Measurements from ENCODE around the gene FGF2.
"Not testable (repeated sequence)": the region's sequence is repeated elsewhere in the genome, so short reads cannot be mapped to it uniquely, and the experiment has no call there.

Gene FGF2

DNA sequence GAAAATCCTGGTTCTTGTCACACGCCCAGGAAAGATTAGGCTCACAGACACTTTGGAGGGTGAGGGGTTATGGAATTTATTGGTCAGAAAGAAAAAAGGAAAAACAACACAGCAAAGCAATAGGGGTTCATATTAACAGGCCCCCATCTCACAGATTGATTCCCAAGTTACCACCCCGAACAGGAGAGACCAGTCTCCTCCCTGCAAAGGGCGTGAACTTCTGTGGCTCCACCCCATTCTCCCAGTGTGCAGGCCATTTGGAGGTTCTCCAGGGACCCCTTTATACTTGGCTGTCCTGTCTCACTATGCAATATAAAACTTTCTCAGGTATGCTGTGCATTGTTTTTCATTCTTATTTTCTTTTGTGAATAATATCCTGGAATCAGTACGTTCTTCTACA, 7.4 kb downstream of the FGF2 start:
- H3K4me3 ChIP-seq (ENCODE audit: low read depth, low read length) = no peak overlapping the region
- no peak for TF ChIP-seq CTCF (IDR thresholded peaks at IDR 0.05; ENCODE audit: low read depth, low read length)

- H3K4me3 ChIP-seq (ENCODE audit: low read depth, low read length) = no peak overlapping the region
- TF ChIP-seq CTCF (IDR thresholded peaks at IDR 0.05; ENCODE audit: low read depth, low read length) = no peak
These were observed 10.3 kb downstream of the FGF2 start for GRCh38 chr4:122836941-122837340.

DNA sequence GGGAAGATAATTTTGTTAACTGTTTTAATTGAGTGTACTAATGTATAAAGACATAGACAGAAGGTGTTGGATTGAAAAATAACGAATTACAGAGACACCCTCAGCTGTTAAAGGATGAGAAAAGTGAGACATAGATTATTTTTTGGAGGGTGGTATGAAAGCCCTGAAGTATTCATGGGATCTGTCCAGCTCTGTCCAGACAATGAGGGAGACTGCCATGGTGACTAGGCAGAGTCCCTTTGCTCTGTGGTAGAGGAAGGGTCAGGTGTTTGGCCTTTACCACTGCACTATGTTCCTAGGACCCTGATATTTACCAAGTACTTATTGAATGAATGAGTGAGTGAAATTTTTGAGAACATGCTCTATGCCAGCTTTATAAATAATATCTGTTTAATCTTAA, 11.4 kb downstream of the FGF2 start:
- no peak for TF ChIP-seq CTCF (IDR thresholded peaks at IDR 0.05; ENCODE audit: low read depth, low read length)
- H3K4me3 ChIP-seq (ENCODE audit: low read depth, low read length) = no peak overlapping the region

DNA sequence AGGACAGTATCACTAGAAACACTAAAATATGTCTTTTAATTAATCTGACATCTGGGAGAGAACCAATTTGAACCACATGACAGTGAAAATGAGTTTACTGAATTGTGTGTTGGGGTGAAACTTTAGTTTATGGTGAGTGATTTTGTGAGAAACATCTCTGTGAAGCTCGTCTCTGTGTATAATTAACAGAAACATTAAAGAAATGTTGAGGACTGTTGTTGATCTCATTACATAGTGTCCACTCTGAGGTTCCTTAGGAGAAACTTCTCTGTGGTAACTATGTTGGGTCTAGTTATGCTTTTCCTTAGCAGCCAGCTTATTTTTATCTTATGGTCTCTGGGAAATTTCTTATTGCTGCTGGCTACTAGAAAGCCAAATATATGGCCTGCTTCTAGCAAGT, 15.8 kb downstream of the FGF2 start:
- H3K4me3 ChIP-seq (ENCODE audit: low read depth, low read length) = no peak overlapping the region
- no peak for TF ChIP-seq CTCF (IDR thresholded peaks at IDR 0.05; ENCODE audit: low read depth, low read length)

DNA sequence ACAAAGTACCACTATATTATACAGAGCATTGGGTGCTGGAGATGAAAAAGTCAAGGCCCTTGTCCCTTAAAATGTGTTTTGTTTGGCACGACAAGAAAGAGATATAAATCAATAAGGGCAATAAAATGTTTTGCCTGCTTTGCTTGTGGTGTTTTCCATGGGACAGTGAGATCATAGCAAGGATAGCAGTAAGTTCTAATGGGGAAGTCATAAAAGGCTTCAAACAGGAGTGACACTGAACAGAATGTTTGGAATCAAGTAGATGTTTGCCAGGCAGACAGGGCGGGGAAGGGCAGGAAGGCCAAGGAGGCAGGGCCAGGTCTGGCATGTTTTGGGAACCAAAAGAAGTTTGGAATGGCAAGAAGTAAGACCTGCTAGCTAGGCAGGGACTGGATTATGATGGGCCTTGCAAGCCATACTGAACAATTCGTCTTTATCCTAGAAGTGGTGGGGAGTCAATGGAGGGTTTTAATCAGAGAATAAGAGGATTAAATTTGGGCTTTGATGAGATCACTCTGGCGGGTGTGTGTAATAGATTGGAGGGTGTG, 16.4 kb downstream of the FGF2 start:
- no peak overlapping the region for H3K4me3 ChIP-seq (ENCODE audit: low read depth, low read length)
- no peak for TF ChIP-seq CTCF (IDR thresholded peaks at IDR 0.05; ENCODE audit: low read depth, low read length)

GRCh38 chr4:122844391-122844790, 17.8 kb downstream of the FGF2 start:
- H3K4me3 ChIP-seq (ENCODE audit: low read depth, low read length) = not testable (repeated sequence)

DNA sequence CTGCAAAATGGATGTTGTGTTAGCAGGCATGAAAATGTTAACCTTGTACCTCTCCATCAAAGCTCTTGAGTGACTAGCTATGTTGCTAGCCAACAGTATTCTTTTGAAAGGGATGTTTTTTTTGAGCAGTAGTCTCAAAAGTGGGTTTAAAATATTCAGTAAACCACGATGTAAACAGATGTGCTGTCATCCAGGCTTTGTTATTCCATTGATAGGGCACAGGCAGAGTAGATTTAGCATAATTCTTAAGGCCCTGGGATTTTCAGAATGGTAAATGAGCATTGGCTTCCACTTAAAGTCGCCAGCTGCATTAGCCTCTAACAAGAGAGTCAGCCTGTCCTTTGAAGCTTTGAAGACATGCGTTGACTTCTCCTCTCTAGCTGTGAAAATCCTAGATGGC, 18.4 kb downstream of the FGF2 start:
- TF ChIP-seq CTCF (IDR thresholded peaks at IDR 0.05; ENCODE audit: low read depth, low read length) = no peak
- no peak overlapping the region for H3K4me3 ChIP-seq (ENCODE audit: low read depth, low read length)

DNA sequence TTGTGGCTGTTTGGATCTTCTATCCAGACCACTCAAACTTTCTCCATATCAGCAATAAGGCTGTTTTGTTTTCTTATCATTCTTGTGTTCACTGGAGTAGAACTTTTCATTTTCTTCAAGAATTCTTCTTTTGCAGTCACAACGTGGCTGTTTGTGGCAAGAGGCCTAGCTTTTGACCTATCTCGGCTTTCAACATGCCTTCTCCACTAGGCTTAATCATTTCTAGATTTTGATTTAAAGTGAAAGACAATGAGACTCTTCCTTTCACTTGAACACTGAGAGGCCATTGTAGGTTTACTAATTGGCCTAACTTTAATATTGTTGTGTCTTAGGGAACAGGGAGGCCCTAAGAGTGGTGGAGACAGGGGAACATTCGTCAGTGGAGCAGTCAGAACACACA, 19.1 kb downstream of the FGF2 start:
- H3K4me3 ChIP-seq (ENCODE audit: low read depth, low read length) = no peak overlapping the region
- no peak for TF ChIP-seq CTCF (IDR thresholded peaks at IDR 0.05; ENCODE audit: low read depth, low read length)

All from WI38 (cell line).